Sigmoid colon (tissue), 7 donors: Measurements from ENCODE around the gene ANKS6. TPM values are rescaled to one million over a fixed set of nuclear protein-coding genes. Genes with fewer than 3 reads are reported as not detected.

Source experiments
- DNase-seq: peaks from one replicate; pipeline ENCODE4 v3.0.0-alpha.2; 2019
- H3K27ac ChIP-seq, 4 donors: fragments of 200-600 bp; sonication (generic); one replicate each; pipeline ENCODE4 v1.5.1; 2016 to 2019; ENCODE audit warnings: mild to moderate bottlenecking in 1 of 4
- H3K27me3 ChIP-seq, 3 donors: fragments of 200-600 bp; sonication (generic); one replicate each; pipeline ENCODE4 v1.5.1; 2019; ENCODE audit warnings: mild to moderate bottlenecking in 1 of 3
- H3K36me3 ChIP-seq, 4 donors: fragments of 200-600 bp; sonication (generic); one replicate each; pipeline ENCODE4 v1.5.1; 2016 to 2019
- H3K4me1 ChIP-seq, 4 donors: fragments of 200-600 bp; sonication (generic); one replicate each; pipeline ENCODE4 v1.5.1; 2017 to 2019
- H3K4me3 ChIP-seq, 4 donors: fragments of 200-600 bp; sonication (generic); one replicate each; pipeline ENCODE4 v1.5.1; 2017 to 2019; ENCODE audit warnings: mild to moderate bottlenecking in 2 of 4, moderate library complexity in 1 of 4
- H3K9me3 ChIP-seq, 4 donors: fragments of 200-600 bp in 3 of 4; sonication (generic) in 3 of 4; one replicate each; pipeline versions ENCODE4 v1.5.1 to v1.6.1; 2013 to 2019
- CTCF ChIP-seq, 4 experiments: fragments of 450-650 bp in 3 of 4; fragments of 200-600 bp in 1 of 4; IDR thresholded peaks; one replicate each; pipeline ENCODE4 v1.5.1; 2016 to 2019; ENCODE audit warnings: antibody characterized with exemption in 4 of 4, mild to moderate bottlenecking in 3 of 4, moderate library complexity in 2 of 4
- EP300 ChIP-seq, 4 donors: sonication (generic); formaldehyde crosslinking; IDR thresholded peaks; one replicate each; pipeline ENCODE4 v1.6.1; 2017; ENCODE audit warnings: antibody characterized with exemption in 4 of 4
- POLR2A ChIP-seq, 2 donors: fragments of 450-650 bp; IDR thresholded peaks; one replicate each; pipeline ENCODE4 v1.6.1; 2016; ENCODE audit warnings: antibody characterized with exemption in 2 of 2, mild to moderate bottlenecking in 2 of 2, moderate library complexity in 2 of 2
- POLR2AphosphoS5 ChIP-seq, 4 donors: sonication (generic); formaldehyde crosslinking; IDR thresholded peaks; one replicate each; pipeline ENCODE4 v1.6.1; 2017; ENCODE audit warnings: antibody characterized with exemption in 4 of 4
- WGBS, 2 donors: extraction: QIAGEN DNeasy Blood & Tissue Kit; methylation state at CpG; one replicate each; pipeline ENCODE4 v1.1.7; 2013; 5-methylcytosine and 5-hydroxymethylcytosine counted together
- intact Hi-C: fragments of 100-400 bp; cut with DNase I; formaldehyde crosslinking; loops from one replicate; pipeline ENCODE4 v1.15.1; 2023
- polyA plus RNA-seq, 3 donors: library from polyadenylated mRNA; stranded (reverse); fragments of 200-250 nt; gene quantifications; one replicate each; pipeline ENCODE4 v1.2.3, GENCODE V29; 2013
- total RNA-seq, 4 donors: library from RNA; depleted of rRNA; stranded (reverse); fragments of >200 nt; gene quantifications; one replicate each; pipeline ENCODE4 v1.1.0, GENCODE V29; 2016
- donor health status: healthy with polysubstance abuse.
- donor health status: Bipolar disorder and iron deficiency.
- donor health status: healthy.

ANKS6 gene
- total RNA-seq (10 to 100 TPM; 10.2 to 22.8 (median 16.4) TPM), polyA plus RNA-seq (10 to 100 TPM in 1 of 3 donors, 1 to 10 TPM in 2; 5.4 to 14.4 (median 6.0) TPM)

DNA sequence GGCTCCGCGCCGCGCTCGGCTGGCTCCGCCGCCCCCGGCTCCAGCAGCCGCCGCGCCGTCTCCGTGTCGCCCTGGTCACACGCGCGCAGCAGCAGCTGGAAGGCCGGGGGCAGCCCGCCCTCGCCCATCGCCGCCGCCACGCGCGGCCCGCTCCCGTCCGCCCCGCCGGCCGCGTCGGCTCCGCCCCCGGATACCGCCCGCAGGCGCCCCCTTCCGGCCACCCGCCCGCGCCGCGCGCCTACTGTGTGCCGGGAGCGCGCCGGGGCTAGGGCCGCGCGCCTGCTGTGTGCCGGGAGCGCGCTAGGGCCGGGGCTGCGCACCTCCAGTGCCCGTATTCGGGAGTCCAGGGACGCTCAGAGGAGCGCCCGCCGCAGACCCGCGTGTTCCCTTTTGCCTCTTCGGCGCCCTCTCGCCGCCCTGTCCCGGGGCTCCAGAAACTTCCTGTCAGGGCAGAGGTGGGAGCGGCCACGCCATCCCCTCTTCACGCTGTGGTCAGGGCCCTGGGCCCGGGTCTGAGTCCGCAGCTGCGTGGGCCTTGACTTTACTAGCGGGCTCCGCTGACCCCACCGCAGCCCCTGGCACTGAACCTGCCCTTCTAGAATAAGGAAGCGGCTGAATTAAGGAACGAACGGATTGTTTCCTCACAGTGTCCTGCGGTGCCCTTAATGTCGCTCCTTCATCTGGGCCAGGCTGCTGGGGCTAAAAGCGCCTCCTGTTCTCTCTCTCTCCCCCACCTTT, at the start of gene ANKS6:
TSS of gene ANKS6 (minus strand) at position 192 of the 738 bp plus-strand sequence. CDS start at position 128, 64 bp downstream.
- H3K27ac ChIP-seq = peak within 1 kb of the TSS; percentile 85 to 90 (median 88)
- H3K4me1 ChIP-seq = peaks cover 0 to 26% (median 20%) of the 10 kb centered on the region in 4 donors
- H3K4me3 ChIP-seq = peak within 1 kb of the TSS; percentile 48 to 78 (median 68)
- H3K27me3 ChIP-seq = no peaks in the 10 kb centered on the region
- H3K9me3 ChIP-seq = no peaks in the 10 kb centered on the region
- TF ChIP-seq POLR2A (IDR thresholded peaks at IDR 0.05) (peak; percentile 22 to 36), CTCF (IDR thresholded peaks at IDR 0.05) (peak in 2 of 4 experiments; percentile 14 to 35), POLR2AphosphoS5 (IDR thresholded peaks at IDR 0.05) (peak; percentile 49 to 86 (median 65)), EP300 (IDR thresholded peaks at IDR 0.05) (no peak)
- 3% methylated on average over 86 of the region's 86 CpGs for WGBS, 2 donors
- intact Hi-C loops = loop anchor here (2.0 to 5.0 kb wide), 3 partner anchors 540 to 1099 kb away; partner anchors contain the start of genes NR4A3 and XPA
- H3K36me3 ChIP-seq = no peaks in the 10 kb centered on the region
- peak; percentile 88 for DNase-seq

GRCh38 chr9:98846081-98846480, 49.7 kb upstream of the ANKS6 start:
- no peaks in the 10 kb centered on the region for H3K27me3 ChIP-seq
- H3K36me3 ChIP-seq = no peaks in the 10 kb centered on the region
- no peak overlapping the region for H3K27ac ChIP-seq
- no peak for TF ChIP-seq POLR2AphosphoS5 (IDR thresholded peaks at IDR 0.05)
- TF ChIP-seq EP300 (IDR thresholded peaks at IDR 0.05) = no peak
- no peak for TF ChIP-seq POLR2A (IDR thresholded peaks at IDR 0.05)
- no peak for TF ChIP-seq CTCF (IDR thresholded peaks at IDR 0.05)
- H3K9me3 ChIP-seq = no peaks in the 10 kb centered on the region
- intact Hi-C loops = loop anchor here (5.0 kb wide), 2 partner anchors 39 to 376 kb away; partner anchors contain the start of genes ALG2, GALNT12 and SEC61B
- H3K4me1 ChIP-seq = peaks cover 0 to 28% (median 23%) of the 10 kb centered on the region in 4 donors
- no peak overlapping the region for H3K4me3 ChIP-seq
- DNase-seq = no peak
- 90 to 93% methylated on average over 5 of the region's 5 CpGs for WGBS, 2 donors

DNA sequence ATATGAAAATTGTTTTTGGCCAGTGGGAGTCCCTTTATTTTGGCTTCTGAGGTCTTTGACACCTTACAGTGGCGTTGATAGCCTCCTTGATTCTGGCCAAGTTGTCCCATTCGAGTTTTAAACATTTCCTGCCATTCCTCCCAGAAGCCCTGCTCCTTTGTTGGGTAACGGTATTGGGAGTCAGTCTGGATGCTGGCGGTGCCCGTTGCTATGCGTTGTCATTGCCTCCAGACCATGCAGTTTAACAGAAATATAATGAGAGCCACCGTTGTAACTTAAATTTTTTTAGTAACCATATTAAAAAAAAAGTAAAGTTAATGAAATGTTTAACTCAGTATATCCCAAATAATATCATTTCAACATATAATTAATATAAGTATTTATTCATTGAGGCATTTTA, 46.2 kb upstream of the ANKS6 start:
- intact Hi-C loops = no loop called here
- H3K27me3 ChIP-seq = no peaks in the 10 kb centered on the region
- H3K9me3 ChIP-seq = no peaks in the 10 kb centered on the region
- no peak for DNase-seq
- TF ChIP-seq CTCF (IDR thresholded peaks at IDR 0.05) (no peak), POLR2A (IDR thresholded peaks at IDR 0.05) (no peak), POLR2AphosphoS5 (IDR thresholded peaks at IDR 0.05) (no peak), EP300 (IDR thresholded peaks at IDR 0.05) (no peak)
- no peak overlapping the region for H3K27ac ChIP-seq
- H3K36me3 ChIP-seq = peaks cover 0 to 11% (median 3%) of the 10 kb centered on the region in 4 donors
- H3K4me1 ChIP-seq = peaks cover 0 to 8% (median 0%) of the 10 kb centered on the region in 4 donors
- H3K4me3 ChIP-seq = no peak overlapping the region
- WGBS, 2 donors = 90 to 92% methylated on average over 7 of the region's 7 CpGs

- TF ChIP-seq POLR2AphosphoS5 (IDR thresholded peaks at IDR 0.05) (no peak), CTCF (IDR thresholded peaks at IDR 0.05) (no peak), EP300 (IDR thresholded peaks at IDR 0.05) (no peak), POLR2A (IDR thresholded peaks at IDR 0.05) (no peak)
- peaks cover 0 to 8% (median 0%) of the 10 kb centered on the region in 4 donors for H3K4me1 ChIP-seq
- no peaks in the 10 kb centered on the region for H3K27me3 ChIP-seq
- peaks cover 0 to 24% (median 3%) of the 10 kb centered on the region in 4 donors for H3K36me3 ChIP-seq
- H3K4me3 ChIP-seq = no peak overlapping the region
- WGBS, 2 donors = 64 to 67% methylated on average over 4 of the region's 4 CpGs
- H3K9me3 ChIP-seq = no peaks in the 10 kb centered on the region
- intact Hi-C loops = no loop called here
- DNase-seq = no peak
- no peak overlapping the region for H3K27ac ChIP-seq
Observed at GRCh38 chr9:98839724-98840123, 43.4 kb upstream of the ANKS6 start.
